ENCODE data around the gene FGF23. TPM values are rescaled to one million over a fixed set of nuclear protein-coding genes. Genes with fewer than 3 reads are reported as not detected.

FGF23 gene
- polyA plus RNA-seq, 1 donor (not counting 4 experiments of a cell fraction or from before 2014, with no cell fraction given): not detected

- Histone ChIP-seq H3K36me3 (ENCODE audit: control insufficient read depth in 2 of 2, extremely low read depth in 1 of 2, insufficient read depth in 2 of 2, low read length in 2 of 2) (no peaks in the 10 kb centered on the region), H3K4me2 (ENCODE audit: control insufficient read depth, extremely low read depth, insufficient read depth, low read depth, low read length) (no peak overlapping the region), H3K27me3 (ENCODE audit: control insufficient read depth, extremely low read depth, insufficient read depth, low read length) (no peaks in the 10 kb centered on the region), H3K27ac (ENCODE audit: control insufficient read depth, insufficient read depth, low read length) (no peak overlapping the region), H3K4me1 (ENCODE audit: control insufficient read depth, extremely low read depth, insufficient read depth, low read length) (no peaks in the 10 kb centered on the region), H3K9me1 (ENCODE audit: control insufficient read depth, extremely low read depth, insufficient read depth, low read length) (no peaks in the 10 kb centered on the region), H3K4me3 (ENCODE audit: control insufficient read depth in 2 of 3, extremely low read depth in 1 of 3, insufficient read depth in 2 of 3, low read depth in 1 of 3, low read length in 3 of 3) (no peak overlapping the region), H4K20me1 (ENCODE audit: control insufficient read depth, extremely low read depth, insufficient read depth, low read length) (no peaks in the 10 kb centered on the region), H3K9ac (ENCODE audit: control insufficient read depth, extremely low read depth, insufficient read depth, low read length) (no peak overlapping the region), H3K9me3 (ENCODE audit: control insufficient read depth, low read depth, low read length) (no peaks in the 10 kb centered on the region), H2AFZ (ENCODE audit: control insufficient read depth, low read length) (no peak overlapping the region), H3K79me2 (ENCODE audit: control insufficient read depth, insufficient read depth, low read length) (no peaks in the 10 kb centered on the region)
- dilution Hi-C loops (cut with MboI; ENCODE audit: extremely low pct_ligation_motif_present, low sequenced_read_pairs): no loop called here
- DNase-seq (ENCODE audit: low read depth, low spot score): no peak
- no peak for FAIRE-seq
- no peak for TF ChIP-seq EZH2 (IDR thresholded peaks at IDR 0.05; ENCODE audit: low read length)
- TF ChIP-seq CTCF (optimal IDR thresholded peaks at IDR 0.05 in 1 of 3, IDR thresholded peaks at IDR 0.05 in 1 of 3, conservative IDR thresholded peaks at IDR 0.05 in 1 of 3; ENCODE audit: extremely low read depth in 1 of 3, insufficient read depth in 2 of 3, low read length in 3 of 3): no peak
Measured at GRCh38 chr12:4401117-4401516, 21.6 kb upstream of the FGF23 start.

- H3K9me1 ChIP-seq (ENCODE audit: control insufficient read depth, extremely low read depth, insufficient read depth, low read length): no peaks in the 10 kb centered on the region
- FAIRE-seq (no peak), DNase-seq (ENCODE audit: low read depth, low spot score) (no peak)
- no peaks in the 10 kb centered on the region for H3K79me2 ChIP-seq (ENCODE audit: control insufficient read depth, insufficient read depth, low read length)
- H3K4me3 ChIP-seq (ENCODE audit: control insufficient read depth in 2 of 3, extremely low read depth in 1 of 3, insufficient read depth in 2 of 3, low read depth in 1 of 3, low read length in 3 of 3): no peak overlapping the region
- no peak overlapping the region for H3K27ac ChIP-seq (ENCODE audit: control insufficient read depth, insufficient read depth, low read length)
- H3K9me3 ChIP-seq (ENCODE audit: control insufficient read depth, low read depth, low read length): no peaks in the 10 kb centered on the region
- no peak overlapping the region for H2AFZ ChIP-seq (ENCODE audit: control insufficient read depth, low read length)
- H3K36me3 ChIP-seq (ENCODE audit: control insufficient read depth in 2 of 2, extremely low read depth in 1 of 2, insufficient read depth in 2 of 2, low read length in 2 of 2): no peaks in the 10 kb centered on the region
- H4K20me1 ChIP-seq (ENCODE audit: control insufficient read depth, extremely low read depth, insufficient read depth, low read length): no peaks in the 10 kb centered on the region
- no peaks in the 10 kb centered on the region for H3K4me1 ChIP-seq (ENCODE audit: control insufficient read depth, extremely low read depth, insufficient read depth, low read length)
- H3K4me2 ChIP-seq (ENCODE audit: control insufficient read depth, extremely low read depth, insufficient read depth, low read depth, low read length): no peak overlapping the region
- no peak overlapping the region for H3K9ac ChIP-seq (ENCODE audit: control insufficient read depth, extremely low read depth, insufficient read depth, low read length)
- H3K27me3 ChIP-seq (ENCODE audit: control insufficient read depth, extremely low read depth, insufficient read depth, low read length): no peaks in the 10 kb centered on the region
- dilution Hi-C loops (cut with MboI; ENCODE audit: extremely low pct_ligation_motif_present, low sequenced_read_pairs): no loop called here
- TF ChIP-seq EZH2 (IDR thresholded peaks at IDR 0.05; ENCODE audit: low read length): no peak
- no peak for TF ChIP-seq CTCF (optimal IDR thresholded peaks at IDR 0.05 in 1 of 3, IDR thresholded peaks at IDR 0.05 in 1 of 3, conservative IDR thresholded peaks at IDR 0.05 in 1 of 3; ENCODE audit: extremely low read depth in 1 of 3, insufficient read depth in 2 of 3, low read length in 3 of 3)
Measured at GRCh38 chr12:4395818-4396217, 16.3 kb upstream of the FGF23 start.
